Activated CD4-positive, CD25-positive, alpha-beta regulatory T cell treated with anti-CD3 and anti-CD28 coated beads, Interleukin-2, amount 50 U/mL, for 16 hours (primary cell): ENCODE measurements around the gene CHRNG.
"Not testable (repeated sequence)": the region's sequence is repeated elsewhere in the genome, so short reads cannot be mapped to it uniquely, and the experiment has no call there.

ENCODE experiments used
- DNase-seq: peaks from one replicate; pipeline ENCODE4 v3.0.0-alpha.2; 2020; ENCODE audit warnings: low read depth, low spot score

The CHRNG gene

DNA sequence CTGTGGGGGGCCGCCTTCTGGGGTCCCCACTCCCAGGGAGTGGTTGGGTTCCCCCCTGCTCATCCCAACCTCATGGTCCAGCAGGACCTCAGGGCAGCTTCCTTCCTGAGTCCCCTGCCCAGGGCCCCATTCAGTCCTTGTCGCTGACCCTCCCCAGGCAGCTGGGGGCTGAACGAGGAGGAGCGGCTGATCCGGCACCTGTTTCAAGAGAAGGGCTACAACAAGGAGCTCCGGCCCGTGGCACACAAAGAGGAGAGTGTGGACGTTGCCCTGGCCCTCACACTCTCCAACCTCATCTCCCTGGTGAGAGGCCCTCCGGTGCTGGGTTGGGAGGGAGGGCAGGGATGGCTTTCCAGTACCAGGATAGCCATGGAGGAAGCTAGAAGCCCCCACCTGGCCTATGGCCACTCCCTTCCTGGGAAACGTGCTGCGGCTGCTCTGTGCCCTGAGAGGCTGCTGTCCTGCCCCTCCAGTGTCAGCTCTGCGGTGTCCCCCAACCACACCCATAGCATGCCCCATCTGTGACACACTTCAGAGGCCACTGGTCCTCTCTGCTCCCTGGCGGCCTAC lies 13.0 kb upstream of the CHRNG start:
- DNase-seq, result no peak

DNA sequence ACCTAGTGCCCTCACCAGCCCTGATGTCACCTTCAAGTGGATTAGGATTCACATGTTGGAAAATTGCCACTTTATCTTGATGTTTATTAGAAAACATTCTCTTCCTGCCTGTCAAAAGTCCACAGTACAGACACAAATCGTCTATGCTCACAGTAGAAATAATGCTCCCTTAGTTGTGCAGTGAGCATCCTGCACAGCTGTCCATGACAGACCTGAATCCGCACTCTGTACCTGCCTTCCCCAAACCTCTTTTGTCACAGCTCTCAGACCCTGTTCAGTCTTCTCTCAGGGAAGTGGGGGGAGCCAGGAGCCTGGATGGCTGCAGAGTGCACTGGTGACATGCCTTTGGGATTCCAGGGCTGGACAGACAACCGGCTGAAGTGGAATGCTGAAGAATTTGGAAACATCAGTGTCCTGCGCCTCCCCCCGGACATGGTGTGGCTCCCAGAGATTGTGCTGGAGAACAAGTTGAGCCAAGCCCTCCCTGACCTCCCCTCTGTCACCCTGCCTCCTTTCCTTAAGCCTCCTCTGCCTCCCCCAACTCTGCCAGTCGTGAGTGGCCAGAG lies 11.5 kb upstream of the CHRNG start:
- no peak for DNase-seq

- DNase-seq, result no peak
These were observed 10.6 kb upstream of the CHRNG start for GRCh38 chr2:232528746-232529460.

- no peak for DNase-seq
These were observed 9.5 kb upstream of the CHRNG start for GRCh38 chr2:232529806-232530547.

GRCh38 chr2:232530626-232531260 lies 8.7 kb upstream of the CHRNG start:
- no peak for DNase-seq

DNA sequence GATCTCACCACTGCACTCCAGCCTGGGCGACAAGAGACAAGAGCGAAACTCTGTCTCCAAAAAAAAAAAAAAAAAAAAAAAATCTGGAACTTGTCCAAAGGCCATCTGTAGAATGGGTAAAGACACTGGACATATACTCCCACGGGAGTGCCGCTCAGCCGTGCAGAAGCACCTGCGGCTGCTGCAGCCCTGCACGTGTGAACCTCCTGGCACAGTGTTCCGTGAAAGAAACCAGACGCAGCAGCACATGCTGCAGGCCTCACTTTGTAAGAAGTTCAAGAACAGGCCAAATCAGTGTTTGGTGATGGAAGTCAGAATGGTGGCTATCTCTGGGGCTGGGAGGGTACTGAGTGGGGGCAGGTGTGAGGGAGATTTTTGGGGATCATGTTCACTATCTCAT lies 7.1 kb upstream of the CHRNG start:
- DNase-seq, result no peak

DNA sequence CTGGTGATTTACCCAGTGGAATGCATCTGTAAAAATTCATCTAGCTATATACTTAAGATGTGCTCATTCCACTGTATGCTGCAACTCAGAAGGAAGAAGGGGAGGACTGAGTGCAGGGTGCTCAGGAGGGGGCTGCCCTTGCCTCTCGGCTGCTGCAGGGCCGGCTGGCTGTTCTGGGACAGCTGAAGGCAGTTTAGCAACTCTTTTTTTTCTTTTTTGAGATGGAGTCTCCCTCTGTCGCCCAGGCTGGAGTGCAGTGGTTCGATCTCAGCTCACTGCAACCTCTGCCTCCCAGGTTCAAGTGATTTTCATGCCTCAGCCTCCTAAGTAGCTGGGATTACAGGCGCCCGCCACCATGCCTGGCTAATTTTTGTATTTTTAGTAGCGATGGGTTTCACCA lies 6.7 kb upstream of the CHRNG start:
- not testable (repeated sequence) for DNase-seq

- DNase-seq, result no peak
These were observed 5.4 kb upstream of the CHRNG start for GRCh38 chr2:232533944-232534710.

- no peak for DNase-seq
These were observed 4.4 kb upstream of the CHRNG start for GRCh38 chr2:232534940-232535651.

DNA sequence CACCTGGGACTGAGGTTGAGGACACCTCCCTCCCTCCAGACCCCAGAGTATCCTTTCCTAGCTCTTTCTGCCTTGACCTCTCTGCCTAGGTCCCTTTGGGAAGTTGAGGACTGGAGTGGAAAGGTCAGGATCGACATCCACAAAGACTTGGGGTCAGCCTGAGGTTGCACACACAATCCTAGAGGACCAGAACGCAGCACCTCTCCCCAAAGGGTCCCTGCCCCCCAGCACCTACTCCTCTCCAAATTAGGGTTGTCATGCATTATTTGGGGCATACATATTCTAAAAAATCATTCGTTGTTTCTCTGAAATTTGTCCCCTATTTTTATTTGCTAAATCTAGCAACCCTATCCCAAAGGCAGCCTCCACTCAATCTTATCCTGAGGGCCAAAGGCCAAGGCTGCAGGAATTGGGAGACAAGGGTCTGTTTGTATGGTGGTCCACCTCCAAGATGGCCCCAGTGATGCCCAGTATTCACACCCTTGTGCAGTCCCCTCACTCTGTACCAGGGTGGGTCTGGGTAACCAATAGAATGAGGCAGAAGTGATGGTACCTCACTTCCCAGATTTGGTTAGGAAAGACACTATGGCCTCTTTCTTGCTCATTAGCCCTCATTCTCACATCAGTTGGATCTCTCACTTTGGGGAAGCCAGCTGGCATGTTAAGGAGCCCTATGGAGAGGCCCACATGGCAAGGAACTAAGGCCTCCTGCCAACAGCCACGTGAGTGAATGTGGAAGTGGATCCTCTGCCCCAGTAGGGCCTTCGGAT lies 3.5 kb upstream of the CHRNG start:
- DNase-seq, result no peak

DNA sequence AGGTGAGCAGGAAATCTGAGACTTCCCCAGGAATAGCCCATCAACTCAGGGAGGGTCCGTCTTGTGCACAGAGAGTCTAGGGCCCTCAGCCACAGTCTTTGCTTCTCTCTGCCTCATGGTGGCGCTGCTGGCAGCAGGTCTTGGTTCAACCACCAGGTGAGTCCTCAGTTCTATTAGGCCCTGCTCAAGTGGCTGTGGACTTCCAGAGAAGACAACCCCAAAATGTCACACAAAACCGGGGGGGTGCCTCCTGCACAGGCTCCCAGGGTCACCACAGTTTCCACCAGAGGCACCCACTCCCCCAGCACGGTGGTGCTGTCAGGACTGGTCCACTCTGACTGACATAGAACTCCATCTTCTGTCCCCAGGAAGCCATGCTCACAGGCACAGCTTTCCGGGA lies 2.4 kb upstream of the CHRNG start:
- no peak for DNase-seq

DNA sequence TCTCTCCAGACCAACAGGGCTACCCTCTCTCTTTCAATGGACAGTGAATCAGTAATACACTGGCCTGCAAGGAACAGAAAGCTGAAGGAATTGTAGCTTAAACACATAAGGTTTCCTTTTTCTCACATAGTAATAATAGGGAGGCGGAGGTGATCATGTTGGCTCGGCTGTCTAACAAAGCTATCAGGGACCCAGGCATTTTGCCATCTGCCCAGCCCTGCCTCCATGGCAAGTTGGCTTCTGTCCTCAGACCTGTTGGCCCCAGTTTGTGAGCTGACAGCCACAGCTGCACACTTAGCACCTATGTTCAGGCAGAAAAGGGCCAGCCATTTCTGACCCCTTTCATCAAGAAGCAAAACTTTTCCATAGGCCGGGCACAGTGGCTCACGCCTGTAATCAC lies 2.0 kb upstream of the CHRNG start:
- no peak for DNase-seq

- no peak for DNase-seq
These were observed 821 bp upstream of the CHRNG start for GRCh38 chr2:232538671-232539070.

DNA sequence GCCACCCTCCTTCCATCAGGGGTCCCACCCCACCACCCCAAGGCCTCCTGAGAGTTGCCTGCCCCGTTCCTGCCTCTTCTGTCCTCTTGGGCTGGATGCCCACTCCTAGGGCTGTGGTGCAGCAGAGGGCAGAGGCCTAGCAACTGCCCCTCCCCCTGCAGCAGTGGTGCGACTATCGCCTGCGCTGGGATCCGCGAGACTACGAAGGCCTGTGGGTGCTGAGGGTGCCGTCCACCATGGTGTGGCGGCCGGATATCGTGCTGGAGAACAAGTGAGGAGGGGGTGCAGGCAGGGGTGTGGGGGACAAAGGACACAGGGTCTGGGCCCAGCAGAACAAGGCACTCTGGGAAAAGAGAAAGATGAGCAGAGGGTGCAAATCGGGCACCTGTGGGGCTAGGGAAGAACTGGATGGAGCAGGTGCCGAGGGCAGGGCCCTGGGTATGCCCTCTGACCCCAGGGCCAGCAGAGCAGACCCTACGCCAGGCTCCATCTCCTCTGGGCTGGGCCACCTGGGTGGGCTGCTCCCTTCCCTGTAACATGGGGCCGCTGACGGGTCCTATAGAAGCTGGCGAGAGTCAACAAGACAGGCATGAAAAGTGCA lies 1.0 kb downstream of the CHRNG start:
- no peak for DNase-seq

GRCh38 chr2:232541195-232541960 lies 1.9 kb downstream of the CHRNG start:
- DNase-seq, result no peak

DNA sequence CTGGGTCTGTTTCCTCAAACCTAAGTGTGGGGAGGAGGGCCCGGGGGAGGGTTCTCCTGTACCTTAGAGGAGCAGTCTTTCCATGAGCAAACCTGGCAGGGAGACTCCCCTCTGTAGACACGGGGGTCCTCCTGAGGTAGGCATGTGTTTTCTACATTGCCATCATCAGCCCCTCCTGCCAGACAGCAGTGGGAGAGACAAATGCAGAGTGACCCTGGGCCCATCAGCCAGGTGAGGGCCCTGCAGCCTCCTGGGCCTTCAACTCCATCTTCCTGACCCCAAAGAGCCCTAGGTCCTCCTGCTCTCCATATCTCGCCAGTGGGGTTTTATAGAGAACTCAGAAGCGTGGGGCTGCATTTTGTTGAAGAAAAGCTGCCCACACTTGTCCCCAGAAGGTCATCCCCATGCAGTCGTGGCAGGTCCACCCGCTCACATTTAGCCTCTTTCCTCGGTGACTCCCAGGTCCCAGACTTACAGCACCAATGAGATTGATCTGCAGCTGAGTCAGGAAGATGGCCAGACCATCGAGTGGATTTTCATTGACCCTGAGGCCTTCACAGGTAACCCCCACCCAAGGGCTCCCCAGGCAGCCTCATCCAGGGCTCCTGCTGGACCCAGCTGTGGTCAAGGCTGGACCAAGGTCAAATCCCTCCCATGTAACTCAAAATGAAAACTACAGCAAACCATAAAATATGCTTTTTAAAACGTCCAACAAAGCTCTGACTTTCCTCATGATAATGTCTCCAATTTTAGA lies 2.6 kb downstream of the CHRNG start:
- no peak for DNase-seq

DNA sequence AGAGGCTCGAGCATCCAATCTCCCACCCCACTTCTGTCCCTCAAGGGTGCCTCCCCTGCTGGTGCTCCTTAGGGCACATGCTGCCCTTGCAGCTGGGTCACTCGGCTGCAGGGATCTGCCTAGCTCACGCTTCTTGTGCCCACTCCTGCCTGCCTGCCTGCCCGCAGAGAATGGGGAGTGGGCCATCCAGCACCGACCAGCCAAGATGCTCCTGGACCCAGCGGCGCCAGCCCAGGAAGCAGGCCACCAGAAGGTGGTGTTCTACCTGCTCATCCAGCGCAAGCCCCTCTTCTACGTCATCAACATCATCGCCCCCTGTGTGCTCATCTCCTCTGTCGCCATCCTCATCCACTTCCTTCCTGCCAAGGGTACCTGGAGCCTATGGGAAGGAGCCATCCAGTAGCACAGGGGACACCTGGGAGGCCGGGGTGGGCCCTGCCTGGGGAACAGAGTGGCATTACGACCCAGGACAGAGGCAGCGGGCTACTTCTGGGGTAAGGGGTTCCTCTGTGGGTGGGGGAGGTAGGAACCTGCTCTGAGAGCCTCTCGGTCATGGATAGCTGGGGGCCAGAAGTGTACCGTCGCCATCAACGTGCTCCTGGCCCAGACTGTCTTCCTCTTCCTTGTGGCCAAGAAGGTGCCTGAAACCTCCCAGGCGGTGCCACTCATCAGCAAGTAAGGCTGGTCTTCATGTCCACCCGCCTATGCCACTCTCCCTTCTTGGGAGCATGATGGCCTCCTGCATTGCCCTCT lies 3.4 kb downstream of the CHRNG start:
- no peak for DNase-seq
